Glomerular endothelial cell (primary cell): ENCODE results near the gene GPATCH8. TPM values are rescaled to one million over a fixed set of nuclear protein-coding genes. Genes with fewer than 3 reads are reported as not detected.
"Not testable (repeated sequence)": the region's sequence is repeated elsewhere in the genome, so short reads cannot be mapped to it uniquely, and the experiment has no call there.

ENCODE experiments used
- DNase-seq: peaks from one replicate; pipeline ENCODE4 v3.0.0-alpha.2; 2011; ENCODE audit warnings: low read depth, low spot score; ENCODE audit errors: extremely low read depth
- total RNA-seq: library from RNA; depleted of rRNA; stranded (reverse); fragments of >200 nt; gene quantifications from 2 replicates; pipeline ENCODE4 v1.2.3, GENCODE V29; 2015

GPATCH8 gene
- total RNA-seq, 1 donor from 2014 or later = 26.4 TPM

DNA sequence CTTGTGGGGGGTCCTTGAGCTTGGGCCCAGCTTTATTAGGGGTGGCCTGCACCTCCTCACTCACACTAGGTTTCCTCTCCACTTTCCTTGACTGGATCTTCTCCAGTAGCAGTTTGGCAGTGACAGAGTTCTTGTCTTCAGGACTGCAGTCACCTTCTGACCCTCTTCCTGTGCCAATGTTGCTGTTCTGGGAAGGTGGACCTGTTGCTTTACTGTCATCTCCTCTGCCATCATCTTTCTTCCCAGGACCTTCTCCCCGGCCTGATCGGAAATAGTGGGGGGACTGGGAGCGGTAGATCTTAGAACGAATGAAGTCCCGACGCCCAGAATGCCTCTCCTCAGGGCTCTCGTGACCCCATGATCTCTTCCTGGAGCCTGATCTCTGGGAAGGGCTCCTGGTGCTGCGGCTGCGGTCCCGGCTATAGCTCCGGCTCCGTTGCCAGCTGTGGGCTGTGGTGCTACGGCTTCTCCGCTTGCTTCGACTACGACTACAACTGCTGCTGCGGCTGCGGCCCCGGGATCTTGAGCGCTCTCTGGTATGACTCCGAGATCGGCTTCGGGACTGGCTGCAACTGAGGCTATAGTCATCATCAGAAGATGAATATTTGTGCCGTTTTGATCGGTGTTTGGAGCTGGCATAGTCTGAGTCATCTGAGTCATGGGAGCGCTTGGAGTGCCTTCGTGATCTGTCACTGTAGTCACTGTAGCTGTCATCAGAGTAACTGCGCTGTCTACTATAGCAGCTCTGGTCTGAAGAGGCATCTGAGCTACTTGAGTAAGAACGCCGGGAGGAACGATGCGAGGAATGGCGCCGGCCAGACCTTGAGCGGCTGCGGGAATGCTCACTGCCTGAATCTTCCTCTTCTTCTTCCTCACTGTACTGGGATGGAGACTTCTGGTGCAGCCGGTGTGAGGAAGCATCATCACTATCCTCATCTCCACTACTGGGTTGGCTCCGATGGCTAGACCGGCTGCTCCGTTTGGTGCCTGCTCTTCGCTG lies 104.2 kb downstream of the GPATCH8 start:
- DNase-seq = no peak

DNA sequence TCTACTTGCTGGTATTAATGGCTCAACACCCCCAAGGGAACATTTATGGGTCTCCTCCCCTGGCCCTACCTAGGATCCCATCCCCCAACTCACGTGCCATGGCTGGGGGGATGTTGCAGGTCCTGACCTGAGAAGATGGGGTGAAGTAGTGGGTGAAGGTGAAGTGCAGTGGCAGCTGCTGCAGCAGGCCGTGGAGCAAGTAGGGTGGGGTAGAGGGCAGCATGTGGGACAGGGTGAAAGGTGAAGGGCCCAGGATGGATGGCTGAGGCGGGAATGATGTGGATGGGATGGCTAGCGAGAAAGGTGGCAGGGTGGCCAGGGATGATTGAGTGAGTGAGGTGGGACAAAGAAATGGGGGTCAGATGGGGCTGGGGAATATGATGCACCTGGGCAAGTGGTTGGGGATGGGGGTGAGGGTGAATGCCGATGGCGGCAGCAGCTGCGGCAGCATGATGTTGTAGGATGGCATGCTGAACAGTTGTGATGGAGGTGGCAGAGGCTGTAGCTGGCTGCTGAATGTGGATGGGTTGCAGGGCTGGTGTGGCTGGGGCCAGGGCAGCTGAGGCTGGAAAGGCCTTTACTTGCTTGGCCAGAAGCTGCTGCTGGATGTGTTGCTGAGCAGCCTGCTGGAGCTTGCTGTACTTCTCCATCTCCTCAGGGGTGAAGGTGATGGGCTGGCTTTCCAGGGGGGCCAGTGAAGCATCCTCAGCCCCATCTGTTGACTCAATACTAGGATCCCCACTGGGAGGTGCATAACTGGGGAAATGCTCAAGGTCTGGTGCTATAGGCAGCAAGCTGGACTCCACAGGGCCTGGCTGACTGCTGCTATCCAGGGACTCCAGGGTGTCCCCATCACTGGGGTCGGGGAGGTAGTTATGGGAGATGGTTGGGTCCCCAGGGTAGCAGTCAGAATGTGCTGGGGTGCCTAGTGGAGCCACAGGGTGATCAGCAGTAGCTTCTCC lies 105.4 kb downstream of the GPATCH8 start:
- DNase-seq = no peak

DNA sequence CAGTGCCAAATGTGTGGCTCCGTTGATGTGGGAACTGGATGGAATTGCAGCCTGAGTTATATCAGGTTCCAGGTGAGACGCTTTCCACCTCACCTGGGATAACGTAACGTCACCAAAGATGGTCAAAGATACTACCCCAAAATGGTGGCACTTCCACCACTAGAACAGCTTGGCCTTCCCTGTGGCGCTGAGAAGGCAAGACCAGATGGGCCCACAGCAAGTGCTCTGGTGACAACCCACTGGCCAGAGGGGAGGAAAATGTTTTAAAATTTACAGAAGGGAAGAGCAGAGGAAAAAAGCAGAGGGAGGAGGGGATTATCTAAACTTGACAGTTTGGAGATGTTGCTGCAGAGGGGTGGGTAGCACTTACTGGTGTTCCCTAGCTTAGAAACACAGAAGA lies 106.3 kb downstream of the GPATCH8 start:
- no peak for DNase-seq

DNA sequence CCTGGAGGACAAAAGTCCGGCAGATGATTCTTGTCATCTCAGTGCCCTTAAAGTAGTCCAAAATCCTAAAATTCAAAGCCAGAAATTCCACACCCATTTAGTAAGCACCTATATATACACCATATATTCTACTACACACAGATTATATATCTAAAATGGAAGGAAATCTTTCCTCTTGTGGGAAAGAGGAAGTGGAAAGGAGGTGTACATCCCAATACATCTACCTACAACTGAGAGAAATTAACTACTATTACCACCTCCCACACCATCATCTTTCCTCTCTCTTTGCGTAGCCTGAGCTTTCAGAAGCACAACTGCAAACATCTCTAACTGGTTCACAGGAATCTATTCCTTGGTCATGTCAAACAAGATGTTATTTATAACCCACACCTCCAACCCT lies 108.4 kb downstream of the GPATCH8 start:
- DNase-seq = no peak

DNA sequence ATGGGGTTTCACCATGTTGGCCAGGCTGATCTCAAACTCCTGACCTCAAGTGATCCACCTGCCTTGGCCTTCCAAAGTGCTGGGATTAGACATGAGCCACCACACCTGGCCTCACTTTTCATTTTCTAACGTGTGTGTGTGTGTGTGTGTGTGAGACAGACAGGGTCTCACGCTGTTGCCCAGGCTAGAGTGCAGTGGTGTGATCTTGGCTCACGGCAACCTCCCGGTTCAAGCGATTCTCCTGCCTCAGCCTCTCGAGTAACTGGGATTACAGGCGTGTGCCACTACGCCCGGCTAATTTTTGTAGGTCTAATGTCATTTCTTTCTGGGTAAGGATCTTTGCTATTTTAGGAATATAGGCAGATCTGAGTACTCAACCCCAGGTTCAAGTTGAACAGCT lies 109.1 kb downstream of the GPATCH8 start:
- DNase-seq = not testable (repeated sequence)

DNA sequence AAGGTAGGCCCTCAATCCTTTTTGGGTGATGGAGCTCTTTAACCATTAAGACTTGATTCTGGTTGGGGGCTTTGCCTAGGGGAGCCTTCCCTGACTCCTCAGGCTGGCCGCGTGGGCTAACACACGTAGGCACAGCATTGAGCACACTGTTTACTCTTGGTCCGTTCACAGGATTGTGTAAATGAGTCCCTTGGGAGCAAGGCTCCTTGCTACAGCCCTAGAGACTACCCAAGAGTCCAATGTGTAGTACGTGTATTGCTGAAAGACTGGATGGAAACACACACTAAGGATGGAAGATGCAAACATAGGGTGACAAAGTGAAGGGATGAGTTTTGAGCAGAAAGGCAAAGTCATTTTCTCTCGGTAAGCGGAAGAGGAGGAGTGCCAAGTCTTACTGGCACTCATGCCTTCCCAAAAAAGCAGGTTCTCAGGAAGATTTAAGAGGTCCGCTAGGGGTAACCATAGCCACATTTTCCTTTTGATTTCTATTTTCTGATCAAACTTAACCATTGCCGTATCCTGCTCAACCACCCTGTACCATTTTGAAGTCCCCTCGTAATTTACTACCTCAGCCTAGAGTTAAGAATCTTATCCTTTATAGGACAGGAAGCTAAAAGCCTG lies 112.8 kb downstream of the GPATCH8 start:
- no peak for DNase-seq

DNA sequence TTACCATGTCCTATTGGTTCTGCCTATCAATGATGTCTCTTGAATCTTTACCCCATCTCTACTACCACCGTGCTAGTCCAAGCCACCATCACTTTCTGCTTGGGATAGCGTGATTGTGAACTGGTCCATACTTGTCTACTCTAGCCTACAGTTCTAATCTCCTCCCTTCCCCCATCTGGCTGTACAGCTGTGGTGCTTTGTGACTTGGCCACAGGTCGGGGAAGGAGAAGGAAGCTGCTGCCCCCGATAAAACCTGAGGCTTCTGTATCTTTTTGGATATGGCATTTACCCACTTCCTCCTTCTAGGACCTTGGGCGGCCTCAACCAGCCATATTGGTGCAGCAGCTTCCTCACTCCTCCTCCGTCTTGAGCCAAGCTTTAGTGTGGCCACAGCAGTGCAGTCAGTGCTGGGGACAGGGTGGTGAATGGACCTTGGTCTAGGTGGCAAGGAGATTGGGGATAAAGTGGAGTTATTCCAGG lies 113.4 kb downstream of the GPATCH8 start:
- DNase-seq = no peak

DNA sequence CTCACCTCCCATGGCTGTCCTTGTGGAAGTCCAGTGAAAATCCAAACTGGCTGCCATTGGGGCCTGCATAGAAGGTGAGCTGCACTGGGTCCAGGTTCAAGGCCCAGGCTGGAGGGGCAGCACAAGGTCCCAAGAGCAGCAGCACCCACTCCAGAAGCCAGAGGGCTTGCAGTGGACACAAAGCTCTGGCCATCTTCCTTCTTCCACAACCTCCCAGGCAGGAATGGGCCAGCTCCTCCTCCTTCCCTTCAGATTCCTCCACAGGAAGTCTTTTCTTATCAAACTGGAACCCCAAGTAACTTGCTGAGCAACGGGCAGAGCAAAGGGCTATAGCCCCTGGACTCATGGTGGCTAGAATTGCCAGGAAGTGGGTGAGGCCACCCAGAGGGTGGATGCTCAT lies 113.9 kb downstream of the GPATCH8 start, which contains the start of gene ITGA2B:
Gene ITGA2B, minus strand, starts transcription at position 369 of the 400 bp plus-strand sequence. Its CDS starts 176 bp downstream, at position 193.
- no peak for DNase-seq

DNA sequence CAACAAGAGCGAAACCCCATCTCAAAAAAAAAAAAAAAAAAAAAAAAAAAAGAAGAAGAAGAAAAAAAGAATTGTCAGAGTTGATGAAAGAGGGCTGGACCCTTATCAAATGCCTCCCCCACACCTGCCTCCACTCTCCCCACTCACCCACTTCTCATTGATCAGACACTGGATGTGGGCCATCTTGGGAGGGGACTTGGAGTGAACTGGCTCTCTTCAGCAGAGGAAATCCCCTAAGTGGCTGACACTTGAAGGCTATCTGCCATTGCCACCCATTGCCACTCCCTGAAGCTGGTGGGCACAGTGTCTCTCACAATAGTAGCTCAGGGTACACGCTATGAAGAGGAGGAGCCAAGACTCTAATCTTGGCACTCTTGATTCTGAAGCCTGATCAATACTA lies 115.4 kb downstream of the GPATCH8 start:
- no peak for DNase-seq

DNA sequence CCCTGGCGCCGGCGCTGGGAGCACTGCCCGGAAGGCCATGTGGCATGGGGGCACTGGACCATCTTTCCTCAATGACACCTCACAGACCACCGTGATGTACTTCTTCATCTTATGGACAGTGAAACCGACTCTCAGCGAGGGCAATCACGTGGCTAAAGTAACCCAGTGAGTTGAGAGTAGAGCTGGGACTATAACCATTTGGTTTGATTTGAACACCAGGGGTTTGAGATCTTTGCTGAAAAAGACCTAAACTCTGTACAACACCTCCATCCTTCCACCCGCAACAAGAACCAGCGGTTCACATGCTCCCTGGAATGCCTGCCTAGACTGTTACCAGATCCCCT lies 117.1 kb downstream of the GPATCH8 start:
- no peak for DNase-seq

DNA sequence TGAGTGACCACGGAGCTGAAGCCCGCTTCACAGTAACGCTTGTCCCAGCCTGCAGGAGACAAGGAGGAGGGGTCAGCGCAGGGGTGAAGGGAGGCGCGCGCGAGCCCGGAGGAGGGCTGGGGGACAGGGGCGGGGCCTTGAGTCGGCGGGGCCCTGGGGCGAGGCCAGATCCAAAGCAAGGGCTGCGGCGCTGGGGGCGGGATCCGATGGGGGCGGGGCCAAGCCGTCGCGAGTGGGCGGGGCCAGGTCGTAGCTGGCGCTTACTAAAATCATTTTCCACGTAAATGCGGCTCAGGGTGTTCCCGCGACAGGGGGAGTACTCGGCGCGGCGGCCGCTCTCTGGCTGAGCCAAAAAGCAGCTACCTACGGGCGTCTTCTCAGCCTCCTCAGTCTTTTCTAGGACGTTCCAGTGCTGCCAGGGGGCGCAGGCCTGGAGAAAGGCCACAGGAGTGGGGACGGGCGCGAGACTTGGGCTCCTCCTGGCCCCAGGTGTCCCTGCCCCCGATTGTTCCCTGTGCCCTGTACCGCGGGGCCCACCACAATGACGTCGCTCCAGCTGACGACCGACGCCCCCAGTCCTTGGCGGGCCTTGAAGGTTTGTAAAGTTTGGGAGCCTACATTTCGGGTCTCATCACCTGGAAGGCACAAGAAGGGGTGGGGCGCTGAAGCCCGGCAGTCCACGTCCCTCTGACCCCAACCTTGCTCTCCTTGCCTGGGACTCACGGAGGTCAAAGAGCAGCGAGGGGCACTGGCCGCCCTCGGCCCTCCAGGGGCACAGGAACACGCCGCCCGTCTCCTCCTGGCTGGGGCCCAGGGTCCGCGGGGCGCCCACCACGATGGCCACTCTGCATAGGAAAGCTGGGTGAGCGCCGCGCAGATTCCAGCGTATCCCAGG lies 117.7 kb downstream of the GPATCH8 start:
- no peak for DNase-seq

DNA sequence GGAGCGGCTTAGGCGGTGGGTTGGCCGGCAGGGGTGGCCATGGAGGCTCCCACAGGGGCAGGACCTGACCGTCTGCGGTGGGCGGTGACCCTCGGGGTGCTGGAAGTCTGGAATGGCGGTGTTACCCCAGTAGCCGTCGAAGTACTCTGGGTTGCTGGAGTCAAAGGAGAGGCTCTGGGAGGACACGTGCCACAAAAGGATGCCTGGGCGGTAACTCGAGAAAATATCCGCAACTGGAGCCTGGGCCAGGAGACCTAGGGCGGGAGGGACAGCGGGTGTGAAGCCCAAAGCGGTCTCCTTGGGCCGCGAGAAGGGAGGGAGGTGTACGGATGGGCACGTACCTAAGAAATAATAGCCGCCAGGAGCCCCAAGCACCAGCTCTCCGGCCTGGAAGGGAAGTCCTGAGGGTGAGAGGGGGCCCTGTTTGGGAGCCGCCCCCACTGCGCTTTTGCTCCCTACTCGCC lies 118.4 kb downstream of the GPATCH8 start:
- no peak for DNase-seq

DNA sequence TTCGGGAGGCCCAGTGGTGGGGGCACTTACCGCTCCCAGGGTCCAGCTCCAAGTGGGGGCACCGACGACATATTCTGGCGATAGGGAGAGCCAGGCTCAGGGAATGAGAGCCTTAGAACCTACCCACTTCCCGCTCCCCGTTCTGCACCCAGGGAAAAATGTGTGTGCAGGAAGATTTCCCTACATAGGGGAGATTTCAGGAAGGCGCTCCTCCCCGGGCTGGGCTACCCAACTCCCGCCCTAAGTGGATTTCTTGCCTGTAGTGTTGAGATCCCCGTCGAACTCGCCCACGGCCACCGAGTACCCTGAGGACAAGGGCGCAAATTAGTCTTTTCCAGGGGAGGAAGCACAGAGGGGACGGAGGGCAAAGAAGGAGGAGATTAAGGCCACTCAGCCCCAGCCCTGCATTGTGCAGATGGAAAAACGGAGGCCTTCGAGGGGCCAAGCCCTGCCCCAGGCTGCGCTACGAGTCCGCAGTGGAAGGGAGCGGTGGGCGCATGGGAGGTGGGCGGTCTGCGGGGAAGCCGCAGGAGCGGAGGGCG lies 118.9 kb downstream of the GPATCH8 start:
- DNase-seq = no peak

DNA sequence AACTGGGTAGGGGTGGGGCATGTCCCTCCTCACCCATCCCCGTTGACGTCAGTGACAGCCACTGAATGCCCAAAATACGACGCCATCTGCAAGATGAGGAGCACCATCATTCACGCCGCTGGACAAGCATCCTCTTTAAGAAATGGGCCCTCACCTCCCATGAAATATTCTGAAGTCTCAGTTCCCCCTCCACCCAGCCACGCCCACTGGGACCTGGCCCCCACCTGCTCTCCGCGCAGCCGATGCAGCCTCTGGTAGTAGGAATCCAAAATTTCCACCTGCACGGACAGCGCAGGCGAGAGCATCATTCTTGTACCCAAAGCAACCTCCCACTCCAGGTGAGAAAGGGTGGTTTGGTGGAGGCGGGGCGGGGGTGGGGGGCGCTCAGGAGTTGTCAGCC lies 119.3 kb downstream of the GPATCH8 start:
- no peak for DNase-seq

DNA sequence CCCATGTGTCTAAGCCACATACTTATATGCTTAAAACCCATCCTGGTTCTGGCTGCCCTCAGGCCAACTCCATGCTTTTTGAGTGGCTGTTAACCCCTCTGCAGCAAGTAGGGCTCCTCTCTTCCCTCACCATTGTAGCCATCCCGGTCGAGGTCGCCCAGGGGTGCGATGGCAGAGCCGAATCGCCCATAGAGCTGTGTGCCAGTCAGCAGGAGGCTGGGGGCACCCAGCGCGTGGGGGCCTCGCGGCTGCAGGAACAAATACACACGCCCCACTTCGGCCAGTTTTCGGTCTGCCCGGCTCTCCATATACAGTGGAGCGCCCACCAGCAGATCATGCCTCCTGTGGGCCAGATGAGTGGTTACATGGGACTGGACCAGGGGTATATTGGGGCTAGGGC lies 119.8 kb downstream of the GPATCH8 start:
- no peak for DNase-seq

DNA sequence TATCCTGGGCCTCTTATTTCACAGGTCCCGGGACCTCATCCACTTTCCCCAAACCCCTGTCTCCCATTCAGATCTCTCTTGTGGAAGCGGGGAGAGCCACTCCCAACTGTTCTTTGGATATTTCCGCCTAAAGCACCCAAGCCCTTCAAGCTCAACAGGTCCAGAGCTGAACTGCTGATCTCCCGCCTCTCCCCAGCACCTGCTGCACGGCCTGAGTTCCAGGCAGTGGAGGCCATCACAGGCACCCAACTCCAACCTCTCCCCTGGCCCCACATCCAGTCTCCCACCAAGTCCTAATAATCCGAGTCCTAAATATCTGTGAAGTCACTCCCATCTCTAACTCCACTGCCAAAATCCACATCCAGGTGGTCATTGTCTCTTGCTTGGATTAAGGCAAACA lies 120.3 kb downstream of the GPATCH8 start:
- DNase-seq = no peak

DNA sequence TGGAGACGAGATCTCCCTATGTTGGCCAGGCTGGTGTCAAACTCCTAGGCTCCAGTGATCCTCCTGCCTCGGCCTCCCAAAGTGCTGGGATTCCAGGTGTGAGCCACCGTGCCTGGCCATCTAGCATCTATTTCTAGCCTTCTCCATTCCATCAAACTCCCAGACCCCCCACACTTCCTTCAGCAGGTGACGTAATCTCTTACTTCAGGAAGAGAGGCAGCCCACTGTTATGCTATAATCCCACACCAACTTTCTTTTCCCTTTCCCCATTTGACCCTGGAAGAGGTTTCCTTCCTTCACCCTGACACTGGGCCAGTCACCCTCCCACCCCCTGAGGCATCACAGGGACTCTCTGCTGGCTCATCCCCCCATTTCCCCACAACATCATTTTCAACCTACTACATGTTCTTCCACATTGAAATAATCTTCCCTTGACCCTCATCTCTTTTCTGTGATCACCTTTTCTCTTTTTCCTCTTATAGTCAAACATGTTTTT lies 121.3 kb downstream of the GPATCH8 start:
- DNase-seq = no peak

DNA sequence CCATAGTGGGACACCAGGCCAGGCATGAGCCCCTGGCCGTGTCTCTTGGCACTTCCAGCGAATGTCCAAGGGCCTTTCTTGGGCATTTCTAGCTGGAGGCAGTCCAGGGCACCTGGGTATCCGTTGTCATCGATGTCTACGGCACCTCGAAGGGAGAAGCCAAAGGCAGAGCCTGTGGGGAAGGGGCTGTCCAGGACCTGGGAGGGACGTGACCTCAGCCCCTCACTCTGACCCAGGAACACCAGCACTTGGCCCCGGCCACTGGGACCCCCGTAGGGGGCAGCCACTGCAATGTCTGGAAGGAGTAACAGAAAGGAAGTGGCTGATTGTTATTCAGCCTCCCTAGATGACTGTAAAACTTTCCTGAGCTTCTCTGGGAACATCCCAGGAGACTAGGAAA lies 122.4 kb downstream of the GPATCH8 start:
- no peak for DNase-seq

DNA sequence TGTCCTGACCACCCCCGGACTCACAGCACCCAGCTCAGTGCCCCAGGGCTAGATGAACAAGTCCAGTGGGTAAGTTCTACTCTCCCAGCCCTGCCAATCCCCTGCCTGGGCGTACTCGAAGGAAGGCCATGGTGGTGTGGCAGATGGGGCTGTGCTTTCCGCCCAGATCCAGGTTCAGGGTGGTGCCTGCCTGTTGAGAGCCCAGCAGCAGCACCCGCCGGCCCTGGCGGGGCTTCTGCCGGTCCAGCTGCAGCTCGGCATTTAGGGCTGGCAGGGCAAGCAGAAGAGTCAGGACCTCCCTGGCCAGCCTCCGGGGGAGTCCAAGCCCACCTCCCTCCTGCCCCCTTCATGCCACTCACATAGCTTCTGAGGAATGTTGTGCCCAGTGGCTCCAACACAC lies 123.3 kb downstream of the GPATCH8 start:
- DNase-seq = no peak
